MM.1S (cell line): ENCODE results near the gene IL1R1.

ENCODE experiments used
- EZH2 ChIP-seq: fragments of 300-600 bp; sonication (generic); optimal IDR thresholded peaks from 2 replicates; pipeline ENCODE3; 2017; ENCODE audit warnings: low read depth, mild to moderate bottlenecking, antibody characterized with exemption, low read length, mixed read lengths
- EZH2phosphoT487 ChIP-seq: fragments of 300-600 bp; sonication (generic); IDR thresholded peaks from 2 replicates; pipeline ENCODE4 v1.6.1; 2018; ENCODE audit warnings: antibody characterized with exemption, low read length
- TF ChIP-seq, protein P1 (sequence below): fragments of 300-600 bp; sonication (generic); IDR thresholded peaks from 2 replicates; pipeline ENCODE4 v1.5.1; 2016; ENCODE audit warnings: antibody characterized with exemption, low read length, mixed read lengths

DNA sequence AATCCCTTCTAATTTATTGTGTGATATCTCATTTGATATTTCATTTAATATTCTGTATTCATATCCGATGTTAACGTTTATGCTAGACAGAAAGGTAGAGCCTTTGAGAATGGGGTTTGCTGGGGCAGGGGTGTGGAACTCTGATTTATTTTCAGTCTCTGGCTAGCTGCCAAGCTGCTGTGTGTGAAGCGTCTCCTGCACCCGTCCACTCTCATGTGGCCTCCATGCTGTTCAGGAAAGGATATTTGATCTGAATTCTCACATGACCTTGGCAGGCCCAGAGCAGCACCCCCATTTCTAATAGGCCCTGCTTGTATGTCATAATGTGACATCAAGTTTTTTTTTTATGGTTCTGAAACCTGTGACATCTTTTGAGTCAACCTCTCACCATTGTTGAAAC, 1.6 kb downstream of the IL1R1 start:
- TF ChIP-seq, protein P1, sequence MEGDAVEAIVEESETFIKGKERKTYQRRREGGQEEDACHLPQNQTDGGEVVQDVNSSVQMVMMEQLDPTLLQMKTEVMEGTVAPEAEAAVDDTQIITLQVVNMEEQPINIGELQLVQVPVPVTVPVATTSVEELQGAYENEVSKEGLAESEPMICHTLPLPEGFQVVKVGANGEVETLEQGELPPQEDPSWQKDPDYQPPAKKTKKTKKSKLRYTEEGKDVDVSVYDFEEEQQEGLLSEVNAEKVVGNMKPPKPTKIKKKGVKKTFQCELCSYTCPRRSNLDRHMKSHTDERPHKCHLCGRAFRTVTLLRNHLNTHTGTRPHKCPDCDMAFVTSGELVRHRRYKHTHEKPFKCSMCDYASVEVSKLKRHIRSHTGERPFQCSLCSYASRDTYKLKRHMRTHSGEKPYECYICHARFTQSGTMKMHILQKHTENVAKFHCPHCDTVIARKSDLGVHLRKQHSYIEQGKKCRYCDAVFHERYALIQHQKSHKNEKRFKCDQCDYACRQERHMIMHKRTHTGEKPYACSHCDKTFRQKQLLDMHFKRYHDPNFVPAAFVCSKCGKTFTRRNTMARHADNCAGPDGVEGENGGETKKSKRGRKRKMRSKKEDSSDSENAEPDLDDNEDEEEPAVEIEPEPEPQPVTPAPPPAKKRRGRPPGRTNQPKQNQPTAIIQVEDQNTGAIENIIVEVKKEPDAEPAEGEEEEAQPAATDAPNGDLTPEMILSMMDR, result no peak
- no peak for TF ChIP-seq EZH2
- no peak for TF ChIP-seq EZH2phosphoT487
